Left ventricle myocardium inferior (tissue), 1 donor: ENCODE data around the gene SUMO4. TPM values are rescaled to one million over a fixed set of nuclear protein-coding genes. Genes with fewer than 3 reads are reported as not detected.

Experiments
- DNase-seq: peaks from one replicate; pipeline ENCODE4 v3.0.0-alpha.2; 2020
- H3K27ac ChIP-seq: fragments of 200-600 bp; replicated peaks from 2 replicates; pipeline ENCODE4 v1.8.0; 2021
- H3K27me3 ChIP-seq: fragments of 200-600 bp; 2 replicates; pipeline ENCODE4 v1.8.0; 2021; ENCODE audit warnings: low read depth
- H3K36me3 ChIP-seq: fragments of 200-600 bp; 2 replicates; pipeline ENCODE4 v1.8.0; 2021
- H3K4me1 ChIP-seq: fragments of 200-600 bp; 2 replicates; pipeline ENCODE4 v1.8.0; 2021
- H3K4me3 ChIP-seq: fragments of 200-600 bp; 2 replicates; pipeline ENCODE4 v1.8.0; 2021; ENCODE audit warnings: mild to moderate bottlenecking, moderate library complexity
- H3K9me3 ChIP-seq: fragments of 200-600 bp; replicated peaks from 2 replicates; pipeline ENCODE4 v1.8.0; 2021
- intact Hi-C: fragments of 100-400 bp; cut with micrococcal nuclease; formaldehyde crosslinking; loops from one replicate; pipeline ENCODE4 v1.11.0; 2022
- total RNA-seq: library from RNA; stranded (reverse); fragmentation: NEBNext Ultra II Directional; extraction: Animal tissue kit (Norgen Biotek cat#: 25700); gene quantifications from one replicate; pipeline ENCODE4 v1.2.1, GENCODE V29; 2021
- TF ChIP-seq, protein P1 (sequence below): fragments of 200-600 bp; IDR thresholded peaks from 2 replicates; pipeline ENCODE4 v1.8.0; 2021; ENCODE audit warnings: antibody characterized with exemption, mild to moderate bottlenecking, borderline replicate concordance
- donor health status: DM: no; HTN: yes; CAD: no; lungs with severe emphysema.

Gene SUMO4
- total RNA-seq, 1 donor from 2014 or later: 0.27 TPM

DNA sequence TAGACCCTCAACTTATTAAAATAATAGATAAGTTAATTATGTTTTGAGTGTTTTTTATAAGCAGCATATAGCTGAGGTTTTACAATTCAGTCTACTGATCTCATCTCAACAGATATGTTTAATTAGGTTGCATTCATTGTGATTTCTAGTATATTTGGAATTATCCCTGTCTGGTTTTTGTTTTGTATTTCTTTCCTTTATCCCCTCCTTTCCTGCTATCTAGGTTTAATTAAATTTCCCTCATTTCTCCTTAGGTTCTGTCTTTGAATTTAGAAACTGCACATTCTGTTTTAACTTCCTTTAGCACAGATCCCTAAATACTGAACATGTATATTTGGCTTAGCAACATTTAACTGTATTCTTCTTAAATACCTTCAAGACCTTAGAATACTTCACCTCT lies 4.9 kb upstream of the SUMO4 start:
- DNase-seq: no peak
- TF ChIP-seq, protein P1, sequence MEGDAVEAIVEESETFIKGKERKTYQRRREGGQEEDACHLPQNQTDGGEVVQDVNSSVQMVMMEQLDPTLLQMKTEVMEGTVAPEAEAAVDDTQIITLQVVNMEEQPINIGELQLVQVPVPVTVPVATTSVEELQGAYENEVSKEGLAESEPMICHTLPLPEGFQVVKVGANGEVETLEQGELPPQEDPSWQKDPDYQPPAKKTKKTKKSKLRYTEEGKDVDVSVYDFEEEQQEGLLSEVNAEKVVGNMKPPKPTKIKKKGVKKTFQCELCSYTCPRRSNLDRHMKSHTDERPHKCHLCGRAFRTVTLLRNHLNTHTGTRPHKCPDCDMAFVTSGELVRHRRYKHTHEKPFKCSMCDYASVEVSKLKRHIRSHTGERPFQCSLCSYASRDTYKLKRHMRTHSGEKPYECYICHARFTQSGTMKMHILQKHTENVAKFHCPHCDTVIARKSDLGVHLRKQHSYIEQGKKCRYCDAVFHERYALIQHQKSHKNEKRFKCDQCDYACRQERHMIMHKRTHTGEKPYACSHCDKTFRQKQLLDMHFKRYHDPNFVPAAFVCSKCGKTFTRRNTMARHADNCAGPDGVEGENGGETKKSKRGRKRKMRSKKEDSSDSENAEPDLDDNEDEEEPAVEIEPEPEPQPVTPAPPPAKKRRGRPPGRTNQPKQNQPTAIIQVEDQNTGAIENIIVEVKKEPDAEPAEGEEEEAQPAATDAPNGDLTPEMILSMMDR: no peak
- intact Hi-C loops: no loop called here
- Histone ChIP-seq H3K27ac (no peak overlapping the region), H3K4me3 (no peak overlapping the region), H3K4me1 (peaks cover under 1% of the 10 kb centered on the region), H3K27me3 (no peaks in the 10 kb centered on the region), H3K36me3 (peaks cover 30% of the 10 kb centered on the region), H3K9me3 (peaks cover 4% of the 10 kb centered on the region)

GRCh38 chr6:149397384-149397783 lies 2.7 kb upstream of the SUMO4 start:
- H3K9me3 ChIP-seq: peaks cover 4% of the 10 kb centered on the region
- peaks cover 37% of the 10 kb centered on the region for H3K36me3 ChIP-seq
- H3K4me1 ChIP-seq: no peaks in the 10 kb centered on the region
- H3K27me3 ChIP-seq: no peaks in the 10 kb centered on the region
- no peak overlapping the region for H3K4me3 ChIP-seq
- TF ChIP-seq, protein P1: no peak
- intact Hi-C loops: no loop called here
- no peak overlapping the region for H3K27ac ChIP-seq
- DNase-seq: no peak

GRCh38 chr6:149403534-149403933 lies 3.5 kb downstream of the SUMO4 start:
- no peak overlapping the region for H3K4me3 ChIP-seq
- H3K9me3 ChIP-seq: no peaks in the 10 kb centered on the region
- H3K27ac ChIP-seq: no peak overlapping the region
- TF ChIP-seq, protein P1: no peak
- peaks cover 37% of the 10 kb centered on the region for H3K36me3 ChIP-seq
- H3K4me1 ChIP-seq: no peaks in the 10 kb centered on the region
- no peak for DNase-seq
- H3K27me3 ChIP-seq: no peaks in the 10 kb centered on the region
- intact Hi-C loops: no loop called here

DNA sequence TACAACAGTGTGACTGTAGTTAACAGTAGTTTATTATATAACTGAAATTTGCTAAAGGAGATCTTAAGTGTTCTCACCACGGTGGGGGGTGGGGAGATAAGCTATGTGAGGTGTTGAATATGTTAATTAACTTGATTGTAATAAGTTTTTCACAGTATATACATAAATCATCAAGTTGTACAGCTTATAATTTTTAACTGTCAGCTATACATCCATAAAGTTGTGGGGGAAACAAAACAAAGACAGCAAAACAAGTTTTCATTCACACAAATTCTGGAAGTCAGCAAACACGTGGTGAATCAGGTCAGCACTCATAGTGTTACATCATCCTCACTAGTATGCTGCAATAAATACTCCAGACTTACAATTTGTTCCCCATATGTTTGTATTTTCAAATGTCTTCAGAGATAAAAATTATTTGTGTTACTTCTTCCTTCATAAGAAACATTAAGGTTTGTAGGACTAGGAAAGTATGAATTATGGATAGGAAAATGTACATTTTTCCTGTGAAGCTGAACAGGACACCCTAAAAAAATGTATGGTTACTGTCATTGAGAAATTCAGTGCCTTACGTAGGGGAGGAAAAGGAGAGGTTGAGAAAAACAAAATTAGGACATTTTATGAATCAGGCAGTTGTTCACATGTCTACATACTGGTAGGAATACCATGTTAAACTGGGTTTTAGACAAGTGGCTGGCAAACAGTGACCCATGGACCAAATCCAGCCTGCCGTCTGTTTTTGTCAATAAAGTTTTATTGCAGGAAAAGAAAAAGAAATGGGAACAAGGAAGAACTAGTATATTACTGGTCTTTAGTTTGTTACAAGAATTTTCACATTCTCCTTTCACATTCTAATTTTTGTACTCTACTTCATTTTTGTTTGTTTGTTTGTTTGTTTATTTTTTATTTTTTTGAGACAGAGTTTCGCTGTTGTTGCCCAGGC lies 6.0 kb downstream of the SUMO4 start:
- H3K27me3 ChIP-seq: no peaks in the 10 kb centered on the region
- H3K36me3 ChIP-seq: peaks cover 25% of the 10 kb centered on the region
- no peak overlapping the region for H3K27ac ChIP-seq
- no peaks in the 10 kb centered on the region for H3K9me3 ChIP-seq
- H3K4me3 ChIP-seq: no peak overlapping the region
- DNase-seq: no peak
- intact Hi-C loops: no loop called here
- peaks cover 21% of the 10 kb centered on the region for H3K4me1 ChIP-seq
- TF ChIP-seq, protein P1: no peak

GRCh38 chr6:149409617-149410016 lies 9.6 kb downstream of the SUMO4 start:
- Histone ChIP-seq H3K9me3 (no peaks in the 10 kb centered on the region), H3K27me3 (no peaks in the 10 kb centered on the region), H3K27ac (peak overlapping the region; percentile 56), H3K4me3 (no peak overlapping the region), H3K4me1 (peaks cover 37% of the 10 kb centered on the region), H3K36me3 (peaks cover 18% of the 10 kb centered on the region)
- no peak for DNase-seq
- TF ChIP-seq, protein P1: no peak
- intact Hi-C loops: no loop called here
